HG02798 (cell line): Measurements from ENCODE around the gene DYSF.
A peak's percentile ranks its signal among the peaks of the same experiment; 100 is the strongest.

Experiments
- ATAC-seq: cut with Tn5 transposase; IDR thresholded peaks from one replicate; pipeline ENCODE4 v1.9.1; 2021; ENCODE audit warnings: mild to moderate bottlenecking; ENCODE audit not compliant: unreplicated experiment, poor library complexity

Gene DYSF

DNA sequence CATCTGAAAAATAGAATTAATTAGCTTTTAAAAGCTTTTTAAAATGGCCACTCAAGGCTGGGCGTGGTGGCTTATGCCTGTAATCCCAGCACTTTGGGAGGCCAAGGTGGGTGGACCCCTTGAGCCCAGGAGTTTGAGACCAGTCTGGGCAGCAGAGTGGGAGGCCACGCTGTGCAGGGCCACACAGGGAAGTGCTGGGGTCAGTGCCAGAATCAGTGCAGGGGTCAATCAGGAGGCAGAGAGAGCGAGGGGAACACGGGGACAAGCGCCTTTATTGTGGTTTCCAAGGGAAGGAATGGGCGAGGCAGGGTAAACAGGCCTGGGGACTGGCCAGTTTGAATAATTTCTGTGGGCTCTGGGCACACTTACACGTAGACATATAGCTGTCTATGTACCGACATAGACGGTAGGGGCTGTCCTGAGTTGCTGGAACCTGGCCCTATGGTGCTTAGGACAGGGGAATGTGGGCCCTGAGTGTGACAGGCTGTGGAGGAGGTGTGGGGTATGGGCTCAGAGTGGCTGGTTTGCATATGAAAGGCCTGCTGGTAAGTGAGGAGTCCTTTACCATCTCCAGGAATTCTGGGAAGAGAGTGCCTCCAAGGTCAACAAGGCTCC is 42.9 kb downstream of the DYSF start:
- no peak for ATAC-seq

DNA sequence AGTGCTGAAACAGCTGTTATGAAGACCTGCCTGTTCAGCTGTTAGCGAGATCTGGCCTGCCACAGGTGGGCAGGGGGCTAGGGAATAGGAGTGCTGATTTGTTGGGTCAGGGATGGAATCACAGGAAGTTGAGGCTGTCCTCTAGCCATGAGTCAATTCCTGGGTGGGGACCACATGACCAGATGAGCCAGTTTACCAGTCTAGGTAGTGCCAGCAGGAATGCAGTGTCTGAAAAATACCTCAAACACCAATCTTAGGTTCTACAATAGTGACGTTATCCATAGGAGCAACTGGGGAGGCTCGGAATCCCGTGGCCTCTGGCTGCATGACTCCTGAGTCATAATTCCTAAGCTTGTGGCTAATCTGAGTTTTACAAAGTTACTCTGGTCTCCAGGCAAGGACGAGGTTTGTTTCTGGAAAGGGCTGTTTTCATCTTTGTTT is 44.9 kb downstream of the DYSF start:
- no peak for ATAC-seq

DNA sequence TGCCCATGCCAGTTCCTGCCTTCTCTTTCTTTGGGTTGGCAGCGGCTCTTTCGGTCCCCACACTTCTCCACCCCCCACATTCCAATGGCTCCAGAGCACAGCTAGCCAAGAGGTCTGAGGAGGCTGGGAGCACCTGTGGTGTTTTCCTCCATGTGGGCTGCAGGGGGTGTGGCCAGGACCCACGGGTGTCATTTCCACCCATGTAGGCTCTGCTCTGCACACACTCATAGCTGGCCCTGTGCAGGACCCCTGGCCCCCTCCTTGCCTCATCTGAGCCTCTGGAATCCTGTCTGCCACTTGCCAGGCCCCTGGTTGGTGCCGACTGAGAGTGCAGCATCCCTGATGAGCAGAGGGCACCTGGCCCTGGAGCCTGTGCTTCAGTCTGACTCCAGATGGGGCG is 46.3 kb downstream of the DYSF start:
- no peak for ATAC-seq

DNA sequence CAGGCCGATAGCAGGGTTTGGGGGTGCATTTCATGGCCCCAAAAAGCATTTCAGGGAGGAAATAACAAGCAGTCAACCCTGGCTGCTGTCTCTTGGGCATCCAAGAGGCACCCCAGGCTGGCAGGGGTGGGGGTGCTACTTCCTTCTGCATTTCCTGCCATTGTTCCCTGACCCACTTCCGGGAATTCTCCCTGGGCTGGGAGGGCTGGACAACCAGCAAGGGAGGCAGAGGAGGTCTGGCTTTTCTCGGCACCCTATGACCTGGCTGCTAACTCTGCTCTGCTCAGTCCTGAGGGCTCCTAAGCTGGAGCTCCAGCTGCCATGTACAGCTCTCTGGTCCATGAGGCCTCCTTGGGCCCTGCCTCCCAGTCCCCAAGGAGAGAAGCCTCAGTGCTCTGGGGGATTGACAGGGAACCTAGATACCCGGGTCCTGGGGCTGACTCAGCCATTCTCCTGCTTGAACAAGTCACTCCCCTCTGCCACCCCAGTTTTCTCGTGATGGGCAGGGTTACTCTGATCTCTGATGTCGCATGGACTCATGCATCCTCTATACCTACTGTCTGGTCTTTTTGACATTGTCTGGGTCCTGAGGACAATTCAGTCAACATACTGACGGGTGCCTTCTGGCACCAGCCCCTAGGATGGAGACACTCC is 47.2 kb downstream of the DYSF start:
- no peak for ATAC-seq

DNA sequence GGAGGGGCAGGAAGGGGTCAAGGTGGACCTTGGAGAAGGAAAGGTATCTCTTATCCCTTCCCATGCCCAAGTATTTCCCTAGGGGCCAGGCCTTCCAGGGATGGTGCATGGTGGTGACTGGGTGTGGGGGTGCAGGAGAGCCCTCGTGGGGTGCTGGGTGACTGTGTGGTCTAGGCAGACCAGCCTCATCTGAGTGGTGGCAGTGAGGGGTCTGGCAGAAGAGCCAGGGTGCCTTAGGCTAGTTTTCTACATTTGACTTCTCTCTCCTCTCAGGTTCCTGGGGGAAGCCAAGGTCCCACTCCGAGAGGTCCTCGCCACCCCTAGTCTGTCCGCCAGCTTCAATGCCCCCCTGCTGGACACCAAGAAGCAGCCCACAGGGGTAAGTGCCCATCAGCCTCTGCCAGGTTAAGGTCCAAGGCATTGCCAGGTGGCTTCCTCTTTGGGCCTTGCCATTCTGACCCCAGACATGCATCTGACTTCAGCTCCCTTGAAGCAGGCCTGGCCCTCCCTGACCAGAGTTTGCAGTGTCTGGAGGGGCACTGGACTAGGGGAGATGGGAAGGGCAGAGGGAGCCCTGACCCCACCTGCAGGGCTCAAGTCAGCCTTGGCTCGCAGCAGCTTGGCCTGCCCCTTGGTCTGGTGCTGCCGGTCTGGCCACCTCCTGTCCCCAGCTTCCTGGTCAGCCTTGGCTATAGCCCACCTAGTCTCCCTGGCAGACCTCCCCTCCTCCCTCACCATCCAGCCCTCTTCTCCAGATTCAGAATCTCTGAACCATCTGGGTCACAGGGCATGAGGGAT is 49.8 kb downstream of the DYSF start:
- ATAC-seq: no peak

DNA sequence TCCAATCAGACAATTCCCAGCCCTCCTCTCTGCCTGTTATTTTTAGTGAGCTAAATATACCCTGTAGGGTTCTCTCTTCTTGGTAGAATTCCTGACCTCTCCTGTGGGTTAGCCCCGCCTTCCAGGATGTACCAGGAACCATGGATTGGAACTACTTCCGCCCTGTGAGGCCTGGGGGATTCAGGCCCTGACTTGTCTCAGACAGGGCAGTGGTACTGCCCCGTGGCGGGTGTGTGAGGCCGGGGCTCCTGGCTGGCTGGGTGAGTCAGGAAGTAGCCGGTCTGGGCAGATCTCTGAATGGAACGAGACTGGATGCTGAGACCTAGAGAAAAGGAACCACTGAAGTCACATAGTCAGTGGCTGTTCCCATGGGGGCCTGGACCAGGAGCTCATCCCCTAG is 50.5 kb downstream of the DYSF start:
- no peak for ATAC-seq

DNA sequence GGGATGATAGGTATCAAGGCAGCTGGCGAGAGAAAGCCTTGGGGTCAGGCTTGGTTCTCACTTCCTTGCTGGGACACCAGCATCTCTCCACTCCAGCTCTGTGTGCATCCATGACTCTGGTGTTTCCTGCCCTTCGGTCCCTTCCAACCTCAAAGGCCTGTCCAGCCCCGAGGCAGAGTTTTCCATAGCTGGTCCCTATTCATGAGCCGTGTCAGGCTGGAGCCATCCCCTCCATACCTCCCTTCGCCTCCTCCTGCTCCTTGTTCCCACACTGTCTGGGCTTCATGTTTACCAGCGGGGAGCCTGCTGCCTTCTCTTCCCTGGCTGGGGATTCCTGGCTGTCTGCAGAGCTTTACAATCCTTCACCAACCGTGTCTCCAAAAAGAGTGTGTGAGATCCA is 51.2 kb downstream of the DYSF start:
- ATAC-seq: no peak

DNA sequence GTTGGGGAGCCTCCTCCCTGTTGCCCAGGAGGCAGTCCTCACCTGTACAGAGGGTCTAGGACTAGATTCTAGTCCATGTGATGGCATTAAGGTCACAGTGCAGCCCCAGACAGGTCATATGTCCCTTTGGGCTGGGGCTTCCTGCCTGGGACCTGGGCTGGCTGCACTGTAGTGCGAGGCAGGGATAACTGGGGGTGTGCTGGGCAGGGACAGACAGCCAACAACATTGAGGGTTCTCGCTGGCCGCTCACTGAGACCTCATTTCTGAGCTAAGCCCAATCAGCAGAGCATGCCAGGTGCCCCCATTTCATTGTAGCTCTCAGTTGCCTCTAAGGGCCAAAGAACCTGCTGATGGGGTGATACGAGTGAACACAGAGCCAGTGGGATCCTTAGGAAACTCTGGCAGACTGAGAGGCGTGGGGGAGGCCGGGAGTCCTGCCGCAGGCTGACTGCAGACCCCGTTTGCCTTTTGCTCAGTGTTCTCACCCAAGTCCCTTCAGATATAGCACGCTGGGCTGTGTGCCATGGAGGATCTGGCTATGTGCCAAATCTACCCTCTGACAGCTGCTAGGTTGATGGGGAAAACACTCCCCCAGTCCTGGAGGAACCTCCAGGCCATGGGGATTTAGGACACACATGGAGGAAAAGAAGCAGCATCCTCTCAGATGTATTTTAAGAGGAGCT is 51.9 kb downstream of the DYSF start:
- ATAC-seq: no peak

DNA sequence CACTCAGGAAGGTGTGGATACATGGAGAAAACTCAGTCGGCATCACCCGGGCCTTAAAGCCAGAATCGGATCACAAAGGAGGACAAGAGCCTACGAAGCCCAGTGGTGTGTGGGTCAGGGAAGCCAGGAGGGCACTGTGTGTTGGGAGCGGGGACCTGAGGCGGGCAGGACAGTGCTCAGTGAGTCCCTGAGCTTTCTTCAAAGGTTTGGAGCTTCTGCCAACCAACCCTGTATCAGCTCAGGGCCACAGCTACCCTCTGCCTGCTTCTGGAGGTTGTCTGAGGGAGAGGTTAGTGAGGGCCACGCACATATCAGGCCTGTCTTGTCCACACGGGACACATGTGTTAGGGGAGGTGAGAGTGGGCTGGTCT is 52.4 kb downstream of the DYSF start:
- ATAC-seq: no peak

DNA sequence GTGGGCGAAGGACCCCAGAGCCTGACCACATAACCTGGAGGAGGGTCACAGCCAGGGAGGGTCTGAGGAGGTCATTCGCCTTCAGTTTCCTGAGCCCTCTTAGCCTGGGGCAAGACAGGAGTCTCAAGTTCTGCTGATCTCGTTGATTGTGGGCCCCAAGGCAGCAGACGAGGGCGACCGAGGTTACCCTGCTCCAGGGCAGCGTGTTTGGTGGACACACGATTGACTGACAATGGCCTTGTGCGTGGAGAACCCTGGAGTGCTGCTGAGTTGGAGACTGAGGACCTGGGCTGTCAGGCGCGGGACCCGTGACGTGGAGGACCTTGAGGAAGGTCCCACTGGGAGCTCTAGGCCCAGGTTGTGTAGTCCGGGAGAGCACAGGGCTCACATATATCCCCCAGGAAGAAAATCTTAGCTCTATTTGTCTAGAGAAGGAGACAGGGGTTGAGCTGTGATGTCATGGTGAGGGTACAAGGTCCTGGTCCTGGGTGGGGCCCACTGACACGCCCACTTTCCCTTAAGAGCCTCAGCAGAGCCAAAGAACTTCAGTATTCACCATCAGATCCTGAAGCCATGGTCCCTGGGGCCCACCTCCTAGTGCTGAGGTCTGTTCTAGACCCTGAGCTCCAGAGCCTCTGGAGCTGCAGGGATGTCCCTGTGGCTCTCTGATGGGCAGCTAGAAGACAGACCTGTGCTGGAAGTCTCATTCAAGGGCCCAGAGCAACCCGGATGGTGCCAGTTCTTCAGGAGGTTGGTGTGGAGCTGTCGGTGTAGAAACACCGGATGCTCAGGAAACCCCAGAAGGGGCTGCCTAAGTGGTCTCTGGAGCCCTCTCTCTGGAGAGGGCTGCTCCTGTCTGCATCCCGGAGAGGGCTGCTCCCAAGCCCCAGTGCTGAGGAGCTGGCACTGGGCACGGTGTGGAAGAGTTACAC is 53.1 kb downstream of the DYSF start:
- ATAC-seq: no peak

DNA sequence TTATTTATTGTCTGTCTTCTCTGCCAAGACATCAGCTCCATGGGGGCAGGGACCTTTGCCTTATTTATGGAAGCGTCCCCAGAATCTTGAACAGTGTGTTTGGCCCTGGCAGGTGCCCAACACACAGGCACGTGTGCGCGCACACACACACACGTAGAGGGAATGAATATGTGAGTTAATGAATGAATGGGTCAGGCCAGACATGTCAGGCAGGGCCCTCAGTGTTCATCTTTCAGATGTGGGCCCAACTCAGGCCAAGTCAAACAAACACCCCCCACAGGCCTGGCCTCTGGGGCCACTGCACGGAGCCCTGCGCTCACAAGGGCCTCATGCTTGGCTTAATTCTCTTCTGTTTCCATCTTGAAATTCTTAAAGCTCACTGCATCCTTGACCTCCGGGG is 54.1 kb downstream of the DYSF start:
- ATAC-seq: no peak

DNA sequence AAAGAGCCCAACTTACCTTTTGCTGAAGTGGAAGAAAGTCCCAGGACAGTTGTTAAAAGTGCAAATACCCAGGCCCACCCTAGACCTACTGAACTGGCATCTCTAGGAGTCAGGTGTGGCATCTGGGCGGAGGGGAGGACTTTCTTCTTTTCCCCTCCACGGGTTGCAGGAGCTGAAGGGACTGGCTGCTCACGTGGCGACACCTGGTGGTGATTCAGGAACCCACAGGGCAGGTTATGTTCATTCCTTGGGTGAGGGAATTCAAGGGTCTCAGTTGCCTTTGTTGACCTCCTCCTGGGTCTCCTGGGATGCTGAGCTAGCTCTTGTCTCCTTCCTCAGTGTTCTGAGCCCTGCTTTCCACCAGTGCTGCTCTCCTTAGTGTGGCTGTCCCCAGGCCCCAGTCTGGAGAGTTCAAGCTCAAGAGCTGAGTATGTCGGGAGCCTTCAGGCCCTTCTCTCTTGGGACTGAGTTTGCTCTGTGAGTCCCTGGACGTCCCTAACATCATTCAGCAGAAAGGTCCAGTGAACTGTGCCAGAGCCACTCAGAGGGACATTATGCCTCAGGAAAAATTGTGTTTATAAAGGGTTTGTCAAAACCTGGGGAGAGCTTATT is 56.9 kb downstream of the DYSF start:
- peak; percentile 64 for ATAC-seq

DNA sequence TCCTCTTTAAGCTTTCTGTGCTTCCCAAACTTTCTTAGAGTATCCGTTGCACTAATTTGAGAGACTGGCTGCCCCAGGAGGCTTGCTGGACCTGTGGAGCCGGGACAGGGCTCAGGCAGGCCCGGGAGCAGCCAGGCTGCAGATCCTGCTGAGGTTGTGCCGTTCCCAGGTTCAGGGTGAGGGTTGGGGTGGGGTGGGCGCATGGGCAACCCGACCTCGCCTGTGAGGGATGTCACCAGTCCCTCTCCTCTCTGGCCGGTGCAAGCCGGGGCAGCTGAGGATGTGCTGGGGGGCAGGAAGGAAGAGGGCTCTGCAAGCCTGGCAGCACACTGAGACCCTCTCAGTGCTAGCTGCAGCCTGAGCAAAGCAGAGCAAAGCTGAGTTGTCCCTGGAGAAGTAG is 57.6 kb downstream of the DYSF start:
- no peak for ATAC-seq

DNA sequence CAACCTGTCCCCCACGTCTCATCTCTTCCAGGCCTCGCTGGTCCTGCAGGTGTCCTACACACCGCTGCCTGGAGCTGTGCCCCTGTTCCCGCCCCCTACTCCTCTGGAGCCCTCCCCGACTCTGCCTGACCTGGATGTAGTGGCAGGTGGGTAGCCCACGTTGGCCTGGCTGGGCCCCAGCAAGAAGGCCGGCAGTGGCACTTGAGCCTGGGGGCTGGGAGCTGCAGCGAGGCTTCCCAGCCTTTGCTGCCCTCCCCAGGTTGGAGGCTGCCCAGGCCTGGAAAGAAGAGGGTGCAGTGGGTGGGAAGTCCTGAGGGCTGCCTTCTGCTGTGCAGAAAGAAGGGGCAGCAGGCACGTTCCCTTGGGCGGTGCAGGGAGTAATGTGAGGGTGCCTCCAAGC is 58.4 kb downstream of the DYSF start:
- ATAC-seq: no peak

DNA sequence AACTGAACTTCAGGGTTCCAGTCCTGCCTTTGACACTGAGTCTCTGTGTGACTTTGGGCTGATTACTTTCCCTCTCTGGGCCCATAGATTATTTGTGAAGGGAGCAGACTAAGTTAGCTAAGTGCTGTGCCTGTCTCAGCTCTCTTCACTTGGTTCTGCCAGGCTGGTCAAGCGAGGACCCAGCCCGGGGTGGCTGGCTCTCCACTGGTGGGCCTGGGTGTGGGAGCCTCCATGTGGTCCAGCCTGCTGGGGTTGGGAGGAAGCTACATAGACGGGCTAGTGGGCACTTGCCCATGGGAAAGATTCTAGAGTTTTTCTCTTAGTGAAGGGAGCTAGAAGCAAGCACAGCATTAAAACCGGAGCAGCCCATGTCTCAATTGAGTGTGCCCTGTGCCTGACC is 59.0 kb downstream of the DYSF start:
- no peak for ATAC-seq

DNA sequence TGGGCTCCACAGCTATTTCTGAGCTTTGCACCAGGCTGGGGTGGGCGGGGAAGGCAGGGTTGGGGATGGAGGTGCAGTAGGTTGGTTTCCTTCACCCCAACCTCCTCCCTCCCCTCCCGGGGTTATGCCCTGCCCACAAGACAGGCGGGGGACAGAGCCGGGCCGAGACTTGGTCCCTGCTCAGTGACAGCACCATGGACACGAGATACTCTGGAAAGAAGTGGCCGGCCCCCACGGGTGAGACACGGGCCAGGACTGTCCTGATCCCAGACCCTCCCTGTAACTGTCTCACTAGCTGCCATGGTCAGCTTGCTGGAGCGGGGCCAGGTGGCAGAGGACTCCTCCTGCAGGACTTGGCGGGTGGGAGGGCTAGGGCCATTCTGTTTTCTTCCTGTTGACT is 59.7 kb downstream of the DYSF start:
- ATAC-seq: no peak

DNA sequence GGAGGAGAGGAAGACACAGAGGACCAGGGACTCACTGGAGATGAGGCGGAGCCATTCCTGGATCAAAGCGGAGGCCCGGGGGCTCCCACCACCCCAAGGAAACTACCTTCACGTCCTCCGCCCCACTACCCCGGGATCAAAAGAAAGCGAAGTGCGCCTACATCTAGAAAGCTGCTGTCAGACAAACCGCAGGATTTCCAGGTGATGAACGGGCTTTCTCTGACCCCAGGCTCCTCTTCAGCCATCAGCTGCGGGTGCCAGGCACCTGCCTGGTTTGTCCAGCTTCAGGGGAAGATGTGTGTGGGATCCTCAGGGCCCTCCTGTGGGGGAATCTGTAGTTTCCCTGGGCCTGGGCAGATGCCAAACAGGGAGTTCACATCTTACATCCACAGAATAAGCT is 60.4 kb downstream of the DYSF start:
- no peak for ATAC-seq

DNA sequence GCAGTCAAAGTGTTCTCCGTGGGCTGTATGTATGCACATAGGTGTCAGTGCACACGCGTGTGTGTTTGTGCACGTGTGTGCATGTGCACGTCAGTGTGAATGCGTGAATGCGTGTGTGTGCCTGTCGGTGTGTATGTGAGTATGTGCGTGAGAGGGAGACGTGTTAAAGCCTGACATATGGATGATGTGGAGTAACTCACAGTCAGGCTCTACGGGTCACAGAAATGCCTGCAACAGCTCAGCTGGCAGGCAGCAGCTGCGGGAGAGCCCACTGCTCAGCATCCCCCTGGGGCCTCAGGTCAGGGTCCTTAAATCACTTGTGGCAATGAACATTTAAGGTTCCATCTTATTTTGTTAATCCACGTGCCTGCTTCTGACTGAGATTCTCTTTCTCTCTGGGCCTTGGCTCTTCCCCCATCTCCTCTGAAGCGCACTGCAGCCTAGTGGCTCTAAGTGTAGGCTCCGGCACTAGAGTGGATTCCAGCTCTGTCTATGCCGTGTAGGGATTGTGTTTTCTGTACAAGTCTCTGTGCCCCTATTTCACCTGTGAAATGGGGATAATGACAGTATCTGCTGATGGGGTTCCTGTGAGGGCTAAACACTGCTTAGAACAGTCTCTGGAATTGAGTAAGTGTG is 63.0 kb downstream of the DYSF start:
- no peak for ATAC-seq

DNA sequence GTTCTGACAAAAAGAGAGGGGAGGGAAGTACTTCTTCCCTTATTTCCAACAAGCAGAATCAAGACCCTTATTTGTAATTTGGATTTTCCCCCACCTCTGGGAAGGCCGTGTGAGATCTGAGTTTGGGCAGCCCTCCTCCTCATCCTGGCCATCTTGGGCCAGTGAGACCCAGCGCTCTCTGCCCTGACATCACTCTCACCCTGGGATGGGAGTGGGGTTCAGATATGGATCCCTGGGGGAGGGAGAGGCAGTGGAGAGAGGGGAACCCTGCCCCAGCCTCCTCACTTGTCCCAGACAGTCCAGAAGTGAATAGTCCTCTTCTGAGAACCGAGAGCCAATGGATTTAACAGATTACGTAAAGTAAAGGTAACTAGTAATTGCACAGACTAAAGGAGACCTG is 64.5 kb downstream of the DYSF start:
- no peak for ATAC-seq
